Central memory CD4-positive, alpha-beta T cell (primary cell): Measurements from ENCODE around the gene ALX3.

Source experiments
- DNase-seq: peaks from one replicate; pipeline ENCODE4 v3.0.0; 2022
- total RNA-seq, 3 experiments: gene quantifications; one replicate each; lab custom pipeline; 2026; lab: John Stamatoyannopoulos, UW

The ALX3 gene
- 0 reads per million in 3 experiments for total RNA-seq

DNA sequence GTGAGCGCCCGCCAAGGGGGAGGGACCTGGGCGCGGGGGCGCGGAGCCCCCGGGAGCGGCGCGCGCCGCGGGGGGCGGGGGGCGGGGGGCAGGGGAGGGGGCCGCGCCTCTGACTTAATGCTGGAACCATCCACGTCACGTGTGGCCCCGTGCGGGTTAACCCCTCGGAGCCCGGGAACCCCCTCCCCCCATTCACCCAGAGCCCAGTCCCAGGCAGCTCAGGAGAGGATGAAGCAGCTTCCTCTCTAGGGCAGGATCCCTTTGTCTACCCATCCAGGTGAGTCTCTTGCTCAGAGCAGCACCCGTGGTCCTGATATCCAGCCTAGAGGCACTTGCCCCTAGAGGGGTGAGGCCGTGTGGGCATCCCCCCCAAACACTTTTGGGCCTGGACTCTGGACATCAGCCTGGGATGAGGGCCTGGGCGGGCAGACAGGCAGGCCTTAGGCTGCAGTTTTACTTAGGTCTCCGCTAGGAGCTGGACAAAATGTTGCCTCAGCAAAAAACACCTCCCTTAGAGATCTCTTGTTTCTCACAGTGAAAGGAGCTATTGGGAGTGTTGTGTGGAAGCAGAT lies at the start of gene ALX3:
Gene ALX3 (minus strand): TSS at position 2 of the 572 bp plus-strand sequence. CDS start 60 bp downstream, outside the sequence.
- DNase-seq, result no peak

DNA sequence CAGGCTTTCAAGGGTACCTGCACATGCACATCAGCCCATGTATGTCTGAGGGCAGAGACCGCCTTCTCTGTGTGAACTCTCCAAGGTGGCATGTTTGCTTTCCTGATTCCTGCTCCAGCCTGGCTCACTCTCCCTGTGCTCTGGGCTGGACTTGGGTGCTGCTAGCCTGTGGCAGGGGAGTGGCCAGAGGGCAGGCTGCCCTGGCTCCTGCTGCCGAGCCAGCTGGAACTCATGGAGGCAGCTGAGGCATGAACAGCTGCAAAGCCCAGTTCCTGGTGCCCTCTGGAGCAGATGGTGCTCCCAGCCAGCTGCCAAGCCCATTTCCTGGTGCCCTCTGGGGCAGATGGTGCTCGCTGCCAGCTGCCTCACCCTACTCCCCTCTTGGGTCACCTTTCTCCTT lies 49.4 kb upstream of the ALX3 start:
- DNase-seq, result no peak

DNA sequence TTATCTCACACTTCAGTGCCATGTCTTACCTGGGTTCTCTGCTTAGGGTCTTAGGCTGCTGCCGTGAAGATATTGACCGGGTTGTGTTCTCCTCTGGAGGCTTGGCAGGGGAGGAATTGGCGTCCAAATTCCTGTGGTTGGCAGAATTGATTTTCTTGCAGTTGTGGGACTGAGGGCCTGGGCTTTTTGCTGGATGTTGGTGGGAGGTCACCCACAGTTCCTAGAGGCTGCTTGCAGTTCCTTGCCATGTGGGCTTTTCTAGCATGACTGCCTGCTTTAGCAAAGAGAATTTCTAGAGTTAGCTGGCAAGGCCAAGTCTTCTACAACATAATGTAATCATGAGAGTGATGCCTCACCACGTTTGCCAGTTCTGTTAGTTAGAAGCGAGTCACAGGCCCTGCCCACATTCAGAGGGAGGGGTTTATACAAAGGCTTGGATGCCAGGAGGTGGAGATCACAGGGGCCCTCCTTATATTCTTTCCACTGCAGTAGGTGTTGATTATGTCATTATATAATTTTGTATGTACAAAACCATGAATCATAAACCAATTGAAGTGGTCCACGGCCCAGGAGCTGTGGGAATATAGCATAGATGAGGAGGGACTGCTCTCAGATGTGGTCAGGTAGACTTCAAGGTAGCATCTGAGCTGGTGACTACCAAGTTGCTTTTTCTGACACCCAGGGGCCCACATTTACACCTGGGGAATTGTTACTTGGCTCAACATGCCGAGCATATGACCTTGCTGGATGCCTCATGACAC lies 48.3 kb upstream of the ALX3 start:
- DNase-seq, result no peak

DNA sequence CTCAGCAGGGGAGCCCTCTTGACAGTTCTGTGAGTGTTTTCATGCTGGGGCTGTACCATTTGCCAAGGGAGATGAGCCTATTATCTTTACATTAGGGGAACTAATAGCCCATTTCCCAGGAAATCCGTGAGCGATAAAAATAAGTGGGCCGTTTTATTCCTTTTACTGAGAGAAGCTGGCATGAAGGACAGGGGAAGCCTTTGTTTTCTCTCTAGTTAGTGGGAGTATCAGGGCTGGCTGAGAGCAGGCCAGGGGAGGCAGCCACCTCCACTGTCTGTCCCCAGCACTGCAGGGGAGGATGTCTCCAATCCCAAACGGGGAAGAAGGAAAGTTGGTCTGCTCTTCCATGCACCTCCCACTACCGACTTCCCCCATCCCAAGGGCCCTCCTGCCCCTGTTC lies 44.3 kb upstream of the ALX3 start:
- DNase-seq, result no peak

DNA sequence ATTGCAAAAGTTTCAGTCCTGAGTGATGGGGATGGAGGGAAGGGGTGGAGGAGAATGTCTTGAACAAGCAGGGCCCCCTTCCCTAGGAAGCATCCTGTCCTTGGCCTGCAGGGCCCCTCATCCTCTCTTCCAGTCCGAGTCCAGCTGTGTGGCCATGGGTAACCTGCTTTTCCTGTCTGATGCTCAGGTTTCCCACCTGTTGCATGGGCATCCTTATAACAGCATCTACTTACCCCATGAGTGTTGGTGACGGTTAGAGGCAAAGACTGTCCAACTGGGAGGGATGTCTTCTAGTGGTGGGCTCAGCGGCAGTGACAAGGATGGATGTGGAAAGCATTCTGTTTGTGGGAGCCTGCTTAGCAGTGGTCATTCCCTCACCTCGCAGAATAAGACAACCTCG lies 43.7 kb upstream of the ALX3 start:
- no peak for DNase-seq

DNA sequence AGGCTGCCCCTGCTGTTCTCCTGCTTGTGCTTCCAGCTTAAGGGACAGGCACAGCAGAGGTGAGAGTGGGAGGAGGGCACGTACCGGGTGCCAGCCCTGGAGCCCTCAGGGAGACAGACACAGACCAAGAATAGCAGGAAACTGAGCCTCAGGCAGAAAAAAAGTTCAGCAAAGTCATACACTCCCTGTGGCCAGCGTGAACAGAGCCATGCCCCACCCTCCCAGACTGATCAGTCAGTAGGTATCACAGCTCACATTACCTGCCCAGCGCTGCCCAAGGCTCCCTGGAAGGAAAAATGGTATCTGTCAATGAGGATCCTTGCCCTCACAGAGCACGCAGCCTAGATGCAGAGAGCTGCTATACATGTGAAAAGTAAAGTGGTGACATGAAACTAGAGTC lies 43.1 kb upstream of the ALX3 start:
- DNase-seq, result no peak

DNA sequence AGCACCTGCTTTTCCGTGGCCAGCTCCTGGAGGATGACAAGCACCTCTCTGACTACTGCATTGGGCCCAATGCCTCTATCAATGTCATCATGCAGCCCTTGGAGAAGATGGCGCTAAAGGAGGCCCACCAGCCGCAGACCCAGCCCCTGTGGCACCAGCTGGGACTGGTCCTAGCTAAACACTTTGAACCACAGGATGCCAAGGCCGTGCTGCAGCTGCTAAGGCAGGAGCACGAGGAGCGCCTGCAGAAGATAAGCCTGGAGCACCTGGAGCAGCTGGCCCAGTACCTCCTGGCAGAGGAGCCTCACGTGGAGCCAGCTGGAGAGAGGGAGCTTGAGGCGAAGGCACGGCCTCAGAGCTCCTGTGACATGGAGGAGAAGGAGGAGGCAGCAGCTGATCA lies 42.2 kb upstream of the ALX3 start:
- no peak for DNase-seq

DNA sequence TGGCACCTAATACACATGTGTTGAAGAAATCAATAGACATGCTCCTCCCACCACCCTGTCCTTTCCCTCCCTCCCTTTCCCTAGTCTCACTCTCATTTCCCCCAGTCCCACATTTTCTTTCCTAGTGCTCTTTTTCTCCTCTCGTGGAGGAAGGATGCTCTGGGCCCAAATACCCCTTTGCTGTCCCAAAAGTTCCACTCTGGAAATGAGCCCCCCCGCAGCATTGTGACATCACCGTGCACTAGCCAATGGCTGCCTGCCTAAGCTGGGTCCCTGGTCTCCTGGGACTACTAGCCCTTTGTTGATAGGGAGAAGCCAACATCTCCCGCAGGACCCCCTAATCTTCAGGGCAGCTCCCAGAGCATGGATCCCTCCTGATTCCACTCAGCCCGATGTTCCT lies 41.7 kb upstream of the ALX3 start, which contains the start of gene UBL4B:
Gene UBL4B (plus strand): TSS at position 301 of the 400 bp plus-strand sequence. CDS start 92 bp downstream, at position 393.
- DNase-seq, result no peak

DNA sequence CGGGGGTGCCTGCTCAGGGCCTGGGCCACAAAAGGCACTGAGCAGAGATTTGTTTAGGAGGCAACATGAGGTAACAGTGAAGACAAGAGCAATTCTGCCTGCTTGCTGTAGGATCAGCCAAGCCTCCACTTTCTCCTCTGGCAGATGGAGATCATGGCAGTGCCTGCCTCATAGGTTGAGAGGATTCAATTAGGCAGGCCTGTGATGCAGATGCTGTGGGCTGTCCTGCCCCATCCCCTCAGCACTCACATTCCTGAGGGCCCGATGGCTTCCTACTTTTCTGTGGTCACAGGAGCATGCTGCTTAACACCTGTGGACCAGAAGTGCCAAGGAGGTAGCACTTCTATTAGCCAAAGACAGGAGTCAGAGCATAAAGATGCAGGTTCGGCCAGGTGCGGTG lies 40.6 kb upstream of the ALX3 start:
- no peak for DNase-seq

DNA sequence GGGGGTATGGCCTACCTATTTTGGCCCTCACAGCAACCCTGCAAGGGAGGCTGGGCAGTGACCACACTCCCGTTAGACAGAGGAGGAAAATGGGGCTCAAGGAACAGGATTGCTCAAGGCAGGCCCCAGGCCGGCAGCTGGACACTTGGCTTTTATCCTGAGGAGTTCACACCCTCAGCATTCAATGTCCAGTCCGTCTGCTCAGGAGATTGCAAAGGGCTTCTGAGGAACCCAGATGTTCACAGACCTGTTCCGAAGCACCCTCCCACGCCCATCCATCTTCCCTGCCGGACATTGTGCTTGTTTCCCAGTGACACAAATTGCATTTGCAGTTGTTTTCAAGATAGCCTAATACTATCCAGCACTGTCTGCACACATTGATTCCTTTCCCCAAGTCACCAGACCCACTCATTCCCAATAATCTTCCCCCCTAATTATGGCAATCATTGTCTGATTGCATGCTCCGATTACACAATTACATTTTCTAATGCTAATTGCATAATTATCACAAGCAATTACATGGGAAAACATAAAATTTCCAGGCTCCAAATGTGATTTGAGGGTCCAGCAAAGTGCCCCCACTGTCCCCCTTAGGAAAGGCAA lies 37.5 kb upstream of the ALX3 start:
- DNase-seq, result no peak

DNA sequence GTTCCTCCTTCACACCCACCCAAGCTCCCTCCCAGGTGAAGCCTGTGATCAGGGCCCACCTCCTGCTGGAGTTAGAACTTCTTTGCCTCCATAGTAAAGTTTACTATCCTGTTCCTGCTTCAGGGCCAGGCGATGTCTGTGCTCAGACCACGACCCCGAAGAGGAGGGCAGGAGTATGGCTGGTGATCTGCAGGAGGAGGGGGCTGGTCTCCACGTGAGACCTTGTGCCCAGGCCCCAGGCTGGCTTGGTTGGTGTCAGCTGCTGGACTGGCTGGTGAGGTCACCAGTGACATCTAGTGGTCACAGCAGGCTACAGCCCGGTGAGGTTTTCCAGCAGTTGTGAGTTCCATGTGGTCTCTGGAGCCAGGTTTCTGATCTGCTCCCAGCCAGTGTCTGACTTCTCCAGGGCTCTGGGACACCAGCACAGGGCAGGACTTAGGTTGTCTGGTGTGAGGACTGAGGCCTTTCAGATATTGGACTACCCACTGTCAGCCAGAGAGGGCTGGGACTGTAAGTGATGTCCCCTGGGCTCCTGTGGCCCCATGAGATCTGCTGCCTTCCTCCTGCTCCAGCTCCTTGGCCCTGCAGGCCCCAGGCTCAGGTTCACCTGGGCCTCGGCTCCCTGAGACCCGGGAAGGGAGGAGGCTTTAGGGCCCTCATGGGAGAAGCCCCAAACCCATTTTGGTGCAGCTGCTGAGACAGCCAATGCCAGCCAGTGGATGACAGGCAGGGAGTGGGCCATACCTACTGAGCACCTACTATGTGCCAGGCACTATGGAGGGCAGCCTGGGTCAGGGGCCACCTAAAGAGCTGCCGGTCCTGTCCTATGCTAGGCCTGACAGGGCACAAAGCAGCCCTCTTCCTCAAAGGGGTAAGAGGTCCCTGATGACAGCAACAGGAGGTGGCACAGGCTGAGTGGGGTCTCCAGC lies 35.8 kb upstream of the ALX3 start:
- peak; percentile 42 for DNase-seq

DNA sequence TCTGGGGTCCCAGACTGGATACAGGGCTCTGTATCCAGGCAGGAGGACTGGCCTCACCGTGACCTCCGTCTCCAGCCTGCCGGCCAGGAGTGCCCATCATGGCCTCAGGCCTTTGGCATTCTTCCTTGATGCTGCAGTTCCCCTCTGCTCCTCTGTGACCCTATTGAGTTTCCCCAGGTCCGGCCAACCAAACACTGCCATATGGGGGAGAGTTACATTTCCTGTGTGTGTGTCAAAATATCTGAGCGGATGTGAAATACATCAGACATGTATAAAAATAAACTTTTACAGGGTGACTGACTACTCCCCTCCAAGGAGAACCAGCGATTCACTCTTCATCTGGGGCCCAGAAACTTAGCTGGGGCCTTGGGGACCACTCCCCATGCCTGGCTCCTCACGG lies 31.6 kb upstream of the ALX3 start:
- no peak for DNase-seq

DNA sequence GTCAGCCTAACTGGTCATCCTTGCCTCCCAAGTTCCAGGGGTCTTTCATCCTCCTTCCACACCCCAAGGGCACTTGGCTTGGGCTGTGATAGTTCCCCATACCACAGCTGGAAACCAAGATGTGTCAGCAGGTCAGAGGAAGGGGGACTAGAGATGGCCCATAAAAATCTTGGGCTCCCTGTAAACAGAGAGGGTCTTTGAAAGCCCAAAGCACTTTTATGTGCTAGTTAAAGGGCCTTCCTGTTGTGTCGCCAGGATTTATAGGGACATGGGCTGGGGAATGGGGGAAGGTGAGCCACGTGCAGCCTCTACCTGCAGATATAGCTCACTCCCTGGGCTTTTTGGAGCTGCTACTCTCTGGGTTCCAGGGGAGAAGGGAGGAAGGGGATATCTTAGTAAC lies 29.9 kb upstream of the ALX3 start:
- DNase-seq, result no peak

DNA sequence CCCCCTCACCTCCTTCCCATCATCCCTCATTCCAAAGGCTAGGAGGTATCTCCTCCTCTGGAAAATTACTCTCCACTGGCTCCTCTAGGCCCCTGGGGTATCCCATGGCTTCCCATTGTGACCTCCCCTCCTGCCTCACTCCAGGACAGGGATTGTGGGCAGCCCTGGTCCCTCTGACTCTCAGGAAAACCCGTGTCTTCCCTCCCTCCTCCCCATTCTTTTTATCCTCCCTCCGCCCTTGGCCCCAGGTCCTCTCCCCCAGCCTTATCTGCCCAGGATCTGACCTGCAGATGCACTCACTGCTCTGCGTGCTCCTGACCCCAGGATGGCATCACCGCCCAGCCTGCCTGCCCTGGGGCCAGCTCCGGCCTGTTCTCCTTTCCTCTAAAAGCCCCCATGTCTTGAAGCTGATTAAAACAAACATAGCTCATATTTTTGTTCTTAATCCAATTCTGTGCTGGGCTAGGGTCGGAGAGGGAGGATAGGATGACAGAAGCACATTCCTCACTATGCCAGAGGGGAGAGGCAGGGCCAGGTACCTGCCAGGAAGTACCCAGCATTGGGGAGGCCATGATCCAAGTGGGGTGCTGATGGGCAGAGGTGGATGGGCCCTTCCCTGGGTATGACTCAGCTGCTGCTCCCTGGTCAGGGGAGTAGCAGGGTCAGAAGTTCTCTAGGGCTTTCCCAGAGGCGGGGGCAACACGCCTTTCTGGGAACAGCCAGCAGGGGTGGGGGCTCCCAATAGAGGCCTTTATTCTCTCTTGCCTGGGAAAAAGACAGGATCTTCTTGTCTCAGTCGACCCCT lies 28.0 kb upstream of the ALX3 start:
- no peak for DNase-seq

DNA sequence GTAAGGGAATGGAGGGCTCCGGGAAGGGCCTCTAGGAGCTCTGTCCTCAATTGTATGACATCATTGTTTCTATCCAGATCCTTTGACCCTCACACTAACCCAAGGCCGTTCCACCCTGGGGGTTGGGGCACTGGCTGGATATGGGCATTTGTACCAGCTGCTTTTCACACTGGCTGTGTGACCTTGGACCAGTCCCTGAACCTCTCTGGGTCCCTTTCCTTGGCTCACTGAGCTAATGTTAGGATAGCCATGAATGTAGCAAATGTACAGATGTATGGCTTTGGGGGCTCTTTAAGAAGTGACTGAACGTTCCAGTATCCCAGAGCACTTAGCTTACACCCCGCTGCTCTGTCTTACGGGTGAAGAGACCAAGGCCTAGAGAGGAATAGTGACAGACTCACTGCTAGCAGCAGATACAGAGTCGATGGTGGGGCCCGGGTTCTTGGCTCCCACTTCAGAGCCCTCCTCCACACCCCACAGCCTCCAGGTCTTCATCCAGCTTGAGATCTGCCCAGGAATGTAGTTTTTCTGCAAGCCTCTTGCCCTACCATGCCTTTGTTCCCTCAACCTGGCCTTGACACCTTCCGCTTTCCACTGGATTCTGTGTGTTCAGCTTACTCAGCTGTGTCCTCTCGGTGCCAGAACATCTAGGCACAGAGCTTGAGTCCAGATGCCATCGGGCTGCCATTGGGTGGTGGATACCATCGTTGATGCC lies 27.2 kb upstream of the ALX3 start:
- no peak for DNase-seq

DNA sequence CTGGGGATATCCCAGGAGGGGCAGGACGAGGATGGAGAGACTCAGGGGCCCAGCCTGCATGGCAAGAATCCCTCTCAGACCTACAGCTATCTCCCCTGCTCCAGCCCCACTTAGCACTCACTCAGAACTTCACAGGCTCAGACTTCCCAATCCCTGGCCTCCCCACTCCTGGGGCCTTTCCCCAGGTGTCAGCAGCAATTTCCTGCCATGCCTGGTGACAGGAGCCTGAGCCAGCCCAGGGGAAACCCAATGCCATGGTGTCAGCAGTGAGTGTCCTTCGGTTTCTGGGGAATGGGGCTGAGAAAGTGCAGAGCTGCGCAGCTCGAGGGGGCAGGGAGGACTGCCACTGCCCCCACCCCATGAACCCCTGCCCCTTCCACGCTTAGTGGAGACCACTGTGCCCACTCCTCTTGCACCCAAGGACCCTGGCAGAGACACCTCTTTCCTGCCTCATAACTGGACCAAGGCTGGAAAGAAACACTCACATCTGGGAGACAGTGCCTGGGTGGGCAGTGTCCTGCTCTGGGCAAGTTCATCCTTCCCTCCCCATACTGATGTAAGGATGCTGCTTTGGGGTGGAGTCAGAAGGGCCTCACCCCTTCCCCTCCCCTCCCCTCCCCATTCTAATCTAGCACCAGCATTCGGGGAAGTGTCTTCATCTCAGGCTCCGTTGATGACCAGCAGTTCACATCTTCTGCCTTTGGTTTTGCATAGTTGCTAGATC lies 24.6 kb upstream of the ALX3 start:
- DNase-seq, result no peak

DNA sequence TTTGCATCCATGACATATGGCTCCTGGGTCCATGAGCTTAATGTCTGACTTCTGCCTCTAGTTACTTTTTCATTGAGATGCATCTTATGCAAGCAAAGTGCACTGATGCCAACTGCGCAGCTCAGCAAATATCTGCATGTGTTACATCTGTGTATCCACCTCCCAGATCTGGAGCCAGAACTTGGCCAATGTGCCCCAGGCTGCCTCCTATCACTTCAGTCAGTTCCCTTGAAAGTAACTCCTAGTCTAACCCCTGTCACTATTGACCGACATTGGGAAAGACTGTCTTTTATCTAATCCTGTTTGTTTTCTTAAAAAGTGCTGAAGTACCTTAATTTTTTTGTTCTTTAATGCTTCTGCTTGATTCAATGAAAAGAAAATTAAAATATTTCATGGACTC lies 22.5 kb upstream of the ALX3 start:
- no peak for DNase-seq

DNA sequence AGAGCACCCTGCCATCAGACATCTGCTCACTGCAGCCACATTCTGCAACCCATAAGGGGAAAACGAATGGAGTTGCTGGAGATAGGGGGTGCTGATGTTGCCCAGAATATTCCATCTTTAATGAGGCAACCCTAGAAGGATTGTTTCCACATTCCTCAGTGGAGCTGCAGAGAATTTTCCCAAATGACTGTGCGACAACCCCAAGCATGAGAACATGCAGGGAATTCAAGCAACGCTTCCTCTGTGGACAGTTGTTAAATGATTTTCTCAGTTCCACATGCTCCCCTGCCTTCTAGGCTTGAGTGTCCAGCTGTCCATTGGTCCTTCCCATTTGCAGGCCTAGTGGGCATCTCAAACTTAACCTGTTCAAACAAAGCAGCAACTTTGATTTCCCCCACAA lies 21.3 kb upstream of the ALX3 start:
- no peak for DNase-seq

DNA sequence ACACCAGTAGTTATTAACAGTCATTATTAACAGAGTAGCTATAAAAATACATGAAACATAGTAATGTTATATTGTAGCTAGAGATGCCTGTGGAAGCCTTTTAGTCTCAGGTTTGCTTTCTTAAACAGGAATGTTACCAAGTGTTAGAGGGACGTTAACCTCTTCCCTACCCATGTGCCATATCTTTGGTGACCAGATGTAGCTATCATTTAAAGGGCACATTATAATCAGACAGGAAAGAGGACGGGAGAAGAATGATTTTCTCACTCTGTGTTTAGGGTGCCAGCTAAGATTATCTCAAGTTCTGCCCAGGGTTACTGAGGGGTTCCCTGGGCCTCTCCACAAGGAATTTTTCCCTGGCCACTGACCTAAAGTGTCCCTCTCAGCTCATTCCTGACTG lies 20.9 kb upstream of the ALX3 start:
- no peak for DNase-seq

DNA sequence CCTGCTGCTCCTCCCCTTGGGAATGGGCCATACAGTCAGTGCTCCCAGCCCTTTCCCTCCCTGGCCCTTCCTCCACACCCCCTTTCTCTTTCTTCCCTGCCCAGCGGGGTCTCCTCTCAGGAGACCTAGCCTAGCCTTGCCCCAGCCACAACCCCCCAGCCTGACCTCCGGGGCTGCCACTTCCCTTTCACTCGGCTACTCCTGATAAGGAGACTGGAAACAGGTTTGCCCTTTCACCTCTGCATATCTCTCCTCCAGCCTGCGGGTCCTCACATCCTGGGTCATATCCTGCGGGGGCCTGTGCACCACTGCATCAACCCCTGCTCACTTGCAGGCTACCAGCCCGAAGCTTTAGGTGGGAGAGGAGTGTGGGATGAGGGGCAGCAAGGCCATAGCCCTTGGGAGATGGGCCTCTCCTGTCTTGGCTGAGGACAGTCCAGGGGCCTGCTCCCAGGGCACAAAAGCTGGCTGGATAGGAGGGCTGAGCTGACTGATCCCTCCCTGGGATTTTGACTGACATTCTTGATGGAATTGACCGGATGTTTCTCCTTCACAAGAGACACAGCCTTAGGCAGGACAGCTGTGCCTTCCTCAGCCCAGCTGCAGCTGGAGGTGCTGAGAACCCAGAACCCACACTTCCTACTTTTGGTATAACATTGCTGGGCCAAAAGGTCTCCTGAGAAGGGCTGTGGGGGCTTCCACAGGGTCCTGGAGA lies 19.2 kb upstream of the ALX3 start:
- no peak for DNase-seq
